ENCODE data around the gene DSTN. TPM values are rescaled to one million over a fixed set of nuclear protein-coding genes. Genes with fewer than 3 reads are reported as not detected.

DSTN gene
- 506 TPM for polyA plus RNA-seq (2013, experiment 1 of 2)
- 508 TPM for polyA plus RNA-seq (2013, experiment 2 of 2)

DNA sequence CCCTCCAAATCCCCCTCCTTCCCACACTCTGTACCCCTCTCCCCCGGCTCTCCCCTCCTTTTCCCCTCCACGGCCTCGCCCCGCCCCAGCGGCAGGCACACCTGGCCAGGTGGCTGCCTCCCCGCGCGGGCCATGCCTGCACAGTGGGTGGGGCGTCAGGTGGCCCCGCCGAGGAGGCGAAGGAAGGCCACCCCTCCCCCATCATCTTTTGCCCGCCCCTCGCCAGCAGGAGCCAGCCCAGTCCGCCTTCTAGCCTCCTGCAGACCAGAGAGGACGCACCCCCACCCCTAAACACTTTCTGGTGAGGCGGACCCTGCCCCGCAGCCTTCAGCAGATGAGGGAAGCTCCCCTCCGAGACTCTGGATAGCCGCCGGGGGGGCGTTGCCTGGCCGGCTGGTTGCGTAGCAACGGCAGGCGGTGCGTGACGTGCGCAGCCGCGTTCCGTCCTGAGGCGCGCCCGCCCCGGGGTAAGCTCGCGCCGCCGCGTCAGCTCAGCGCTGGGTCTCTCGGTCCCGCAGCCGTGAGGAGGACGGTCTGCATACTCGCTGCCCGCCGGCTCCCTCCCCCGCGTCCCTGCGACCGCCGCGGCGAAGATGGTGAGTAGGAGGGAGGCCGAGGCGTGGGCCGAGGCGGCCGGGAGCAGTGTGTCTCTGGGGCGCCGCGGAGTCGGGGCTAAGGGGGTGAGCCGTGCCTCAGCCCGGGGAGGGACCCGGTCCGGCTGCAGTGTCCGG, at the start of gene DSTN:
Gene DSTN (plus strand): TSS at position 460 of the 731 bp plus-strand sequence. CDS start 134 bp downstream, at position 594.
- Histone ChIP-seq H3K27ac (ENCODE audit: low read depth, low read length, severe bottlenecking) (peak within 1 kb of the TSS; percentile 100), H3K36me3 (ENCODE audit: control insufficient read depth, insufficient read depth, low read length) (peaks cover 29% of the 10 kb centered on the region), H3K4me1 (ENCODE audit: control insufficient read depth, insufficient read depth, low read length, poor library complexity, severe bottlenecking) (peaks cover 24% of the 10 kb centered on the region), H3K9me3 (ENCODE audit: control insufficient read depth, low read length) (peaks cover 6% of the 10 kb centered on the region), H3K4me3 (ENCODE audit: extremely low read depth, insufficient read depth, low read length, poor library complexity, severe bottlenecking) (peak within 1 kb of the TSS; percentile 97)
- 0% methylated on average over 37 to 59 of the region's 70 CpGs for WGBS, 2 experiments (ENCODE audit: insufficient coverage in 2 of 2)

- no peaks in the 10 kb centered on the region for H3K36me3 ChIP-seq (ENCODE audit: control insufficient read depth, insufficient read depth, low read length)
- 56 to 83% methylated on average over 1 to 2 of the region's 3 CpGs for WGBS, 2 experiments (ENCODE audit: insufficient coverage in 2 of 2)
- no peaks in the 10 kb centered on the region for H3K9me3 ChIP-seq (ENCODE audit: control insufficient read depth, low read length)
- no peak overlapping the region for H3K4me3 ChIP-seq (ENCODE audit: extremely low read depth, insufficient read depth, low read length, poor library complexity, severe bottlenecking)
- peaks cover 11% of the 10 kb centered on the region for H3K4me1 ChIP-seq (ENCODE audit: control insufficient read depth, insufficient read depth, low read length, poor library complexity, severe bottlenecking)
- H3K27ac ChIP-seq (ENCODE audit: low read depth, low read length, severe bottlenecking) = no peak overlapping the region
Measured at GRCh38 chr20:17520583-17520982, 49.3 kb upstream of the DSTN start.

DNA sequence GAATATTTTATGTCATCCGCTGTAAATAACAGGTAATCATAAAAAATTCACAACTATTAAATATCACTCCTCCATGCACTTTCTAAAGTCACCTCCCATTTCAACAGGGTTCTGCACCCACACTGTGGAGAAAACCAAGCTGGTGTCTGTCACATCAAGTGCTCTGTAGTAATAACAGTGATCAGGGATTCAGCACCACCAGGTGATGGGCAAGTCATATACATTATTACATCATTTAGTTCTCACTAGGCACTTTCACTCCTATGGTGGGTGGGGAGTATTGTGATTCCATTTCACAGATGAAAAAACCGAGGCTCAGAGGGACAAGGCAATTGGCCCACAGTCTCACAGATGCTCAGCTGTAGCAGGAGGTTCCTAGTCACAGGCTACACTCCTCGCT, 47.3 kb upstream of the DSTN start:
- Histone ChIP-seq H3K36me3 (ENCODE audit: control insufficient read depth, insufficient read depth, low read length) (no peaks in the 10 kb centered on the region), H3K4me1 (ENCODE audit: control insufficient read depth, insufficient read depth, low read length, poor library complexity, severe bottlenecking) (peaks cover 11% of the 10 kb centered on the region), H3K4me3 (ENCODE audit: extremely low read depth, insufficient read depth, low read length, poor library complexity, severe bottlenecking) (no peak overlapping the region), H3K9me3 (ENCODE audit: control insufficient read depth, low read length) (no peaks in the 10 kb centered on the region), H3K27ac (ENCODE audit: low read depth, low read length, severe bottlenecking) (no peak overlapping the region)
- 90 to 100% methylated on average over 1 of the region's 3 CpGs for WGBS, 2 experiments (ENCODE audit: insufficient coverage in 2 of 2)

DNA sequence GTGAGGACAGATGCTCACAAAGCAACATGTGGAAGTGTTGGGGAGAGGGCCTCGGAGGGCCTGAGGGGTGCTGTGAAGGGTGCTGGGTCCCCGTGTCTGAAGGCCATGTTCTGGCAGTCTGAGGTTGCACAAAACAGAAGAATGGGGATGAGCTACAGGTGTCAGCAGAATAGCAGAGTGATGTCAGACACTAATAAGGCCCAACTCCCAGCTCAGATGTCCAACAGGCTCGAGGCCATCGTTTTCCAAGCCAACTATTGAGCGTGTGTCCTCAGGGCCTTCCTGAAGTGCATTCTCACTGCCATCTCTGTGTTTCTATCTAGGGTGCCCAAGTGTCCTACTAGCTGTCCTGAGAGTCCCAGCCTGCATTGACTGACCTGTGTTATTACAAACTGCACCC, 46.5 kb upstream of the DSTN start:
- Histone ChIP-seq H3K4me1 (ENCODE audit: control insufficient read depth, insufficient read depth, low read length, poor library complexity, severe bottlenecking) (peaks cover 11% of the 10 kb centered on the region), H3K27ac (ENCODE audit: low read depth, low read length, severe bottlenecking) (no peak overlapping the region), H3K36me3 (ENCODE audit: control insufficient read depth, insufficient read depth, low read length) (no peaks in the 10 kb centered on the region), H3K4me3 (ENCODE audit: extremely low read depth, insufficient read depth, low read length, poor library complexity, severe bottlenecking) (no peak overlapping the region), H3K9me3 (ENCODE audit: control insufficient read depth, low read length) (no peaks in the 10 kb centered on the region)
- WGBS, 2 experiments (ENCODE audit: insufficient coverage in 2 of 2) = 85 to 99% methylated on average over 4 to 5 of the region's 5 CpGs

- Histone ChIP-seq H3K9me3 (ENCODE audit: control insufficient read depth, low read length) (no peaks in the 10 kb centered on the region), H3K4me3 (ENCODE audit: extremely low read depth, insufficient read depth, low read length, poor library complexity, severe bottlenecking) (no peak overlapping the region), H3K4me1 (ENCODE audit: control insufficient read depth, insufficient read depth, low read length, poor library complexity, severe bottlenecking) (peaks cover 11% of the 10 kb centered on the region), H3K36me3 (ENCODE audit: control insufficient read depth, insufficient read depth, low read length) (no peaks in the 10 kb centered on the region), H3K27ac (ENCODE audit: low read depth, low read length, severe bottlenecking) (no peak overlapping the region)
- whole genome bisulfite sequencing, 2 experiments (ENCODE audit: insufficient coverage in 2 of 2) = 90 to 100% methylated on average over 1 to 5 of the region's 8 CpGs
Measured at GRCh38 chr20:17524560-17524959, 45.3 kb upstream of the DSTN start.

GRCh38 chr20:17525132-17525531, 44.7 kb upstream of the DSTN start:
- H3K4me3 ChIP-seq (ENCODE audit: extremely low read depth, insufficient read depth, low read length, poor library complexity, severe bottlenecking) = no peak overlapping the region
- WGBS, 2 experiments (ENCODE audit: insufficient coverage in 2 of 2) = 80 to 100% methylated on average over 1 to 2 of the region's 5 CpGs
- H3K4me1 ChIP-seq (ENCODE audit: control insufficient read depth, insufficient read depth, low read length, poor library complexity, severe bottlenecking) = peaks cover 9% of the 10 kb centered on the region

GRCh38 chr20:17525650-17526049, 44.2 kb upstream of the DSTN start:
- Histone ChIP-seq H3K9me3 (ENCODE audit: control insufficient read depth, low read length) (no peaks in the 10 kb centered on the region), H3K4me1 (ENCODE audit: control insufficient read depth, insufficient read depth, low read length, poor library complexity, severe bottlenecking) (peaks cover 5% of the 10 kb centered on the region), H3K36me3 (ENCODE audit: control insufficient read depth, insufficient read depth, low read length) (no peaks in the 10 kb centered on the region), H3K27ac (ENCODE audit: low read depth, low read length, severe bottlenecking) (no peak overlapping the region), H3K4me3 (ENCODE audit: extremely low read depth, insufficient read depth, low read length, poor library complexity, severe bottlenecking) (no peak overlapping the region)

More at GRCh38 chr20:17525132-17525531, 44.7 kb upstream of the DSTN start:
- no peak overlapping the region for H3K27ac ChIP-seq (ENCODE audit: low read depth, low read length, severe bottlenecking)
- no peaks in the 10 kb centered on the region for H3K36me3 ChIP-seq (ENCODE audit: control insufficient read depth, insufficient read depth, low read length)
- H3K9me3 ChIP-seq (ENCODE audit: control insufficient read depth, low read length) = no peaks in the 10 kb centered on the region

DNA sequence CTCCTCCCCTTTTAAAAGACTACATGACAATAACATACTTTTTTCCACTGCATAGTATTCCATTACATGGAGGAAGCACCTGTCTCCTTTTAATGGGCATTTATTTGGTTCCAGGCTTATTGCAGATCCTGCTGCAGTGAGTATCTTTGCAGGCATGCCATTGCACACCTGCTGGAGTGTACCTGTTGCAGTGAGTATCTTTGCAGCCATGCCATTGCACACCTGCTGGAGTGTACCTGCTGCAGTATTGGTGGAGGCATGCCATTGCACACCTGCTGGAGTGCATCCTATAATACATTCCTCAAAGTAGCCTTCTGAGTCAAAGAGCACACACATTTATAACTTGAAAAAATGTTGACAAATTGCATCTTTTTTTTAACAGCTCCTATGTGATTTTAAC, 40.3 kb upstream of the DSTN start:
- H3K4me1 ChIP-seq (ENCODE audit: control insufficient read depth, insufficient read depth, low read length, poor library complexity, severe bottlenecking) = peaks cover 5% of the 10 kb centered on the region

GRCh38 chr20:17530153-17530552, 39.7 kb upstream of the DSTN start:
- Histone ChIP-seq H3K4me3 (ENCODE audit: extremely low read depth, insufficient read depth, low read length, poor library complexity, severe bottlenecking) (no peak overlapping the region), H3K27ac (ENCODE audit: low read depth, low read length, severe bottlenecking) (no peak overlapping the region), H3K9me3 (ENCODE audit: control insufficient read depth, low read length) (no peaks in the 10 kb centered on the region), H3K36me3 (ENCODE audit: control insufficient read depth, insufficient read depth, low read length) (no peaks in the 10 kb centered on the region), H3K4me1 (ENCODE audit: control insufficient read depth, insufficient read depth, low read length, poor library complexity, severe bottlenecking) (peaks cover 5% of the 10 kb centered on the region)
- WGBS, 2 experiments (ENCODE audit: insufficient coverage in 2 of 2) = 88 to 97% methylated on average over 5 to 6 of the region's 7 CpGs

More for the DNA sequence above, 40.3 kb upstream of the DSTN start:
- Histone ChIP-seq H3K27ac (ENCODE audit: low read depth, low read length, severe bottlenecking) (no peak overlapping the region), H3K9me3 (ENCODE audit: control insufficient read depth, low read length) (no peaks in the 10 kb centered on the region), H3K4me3 (ENCODE audit: extremely low read depth, insufficient read depth, low read length, poor library complexity, severe bottlenecking) (no peak overlapping the region), H3K36me3 (ENCODE audit: control insufficient read depth, insufficient read depth, low read length) (no peaks in the 10 kb centered on the region)

GRCh38 chr20:17530716-17531664, 38.9 kb upstream of the DSTN start, which contains the start of gene BFSP1:
TSS of gene BFSP1 (minus strand) at chr20:17531379. CDS start at chr20:17531329, 50 bp downstream.
- Histone ChIP-seq H3K9me3 (ENCODE audit: control insufficient read depth, low read length) (no peaks in the 10 kb centered on the region), H3K27ac (ENCODE audit: low read depth, low read length, severe bottlenecking) (peak within 1 kb of the TSS; percentile 59), H3K36me3 (ENCODE audit: control insufficient read depth, insufficient read depth, low read length) (no peaks in the 10 kb centered on the region), H3K4me1 (ENCODE audit: control insufficient read depth, insufficient read depth, low read length, poor library complexity, severe bottlenecking) (peaks cover 5% of the 10 kb centered on the region), H3K4me3 (ENCODE audit: extremely low read depth, insufficient read depth, low read length, poor library complexity, severe bottlenecking) (peak within 1 kb of the TSS; percentile 52)
- WGBS, 2 experiments (ENCODE audit: insufficient coverage in 2 of 2) = 1% methylated on average over 99 to 110 of the region's 111 CpGs
